ENCODE data around the gene LRIF1.
"Not testable (repeated sequence)": the region's sequence is repeated elsewhere in the genome, so short reads cannot be mapped to it uniquely, and the experiment has no call there.

The LRIF1 gene

GRCh38 chr1:110963691-110964454 is at the start of gene LRIF1:
Gene LRIF1, minus strand, starts transcription at chr1:110963922. Its CDS starts 234 bp downstream, at chr1:110963688.
- Mint-ChIP-seq H3K27ac (peak within 1 kb of the TSS; percentile 89), H3K36me3 (peaks cover 27% of the 10 kb centered on the region), H3K4me1 (ENCODE audit: low read depth) (peaks cover 44% of the 10 kb centered on the region), H3K4me3 (peak within 1 kb of the TSS; percentile 95), H3K9me3 (ENCODE audit: low read depth) (peaks cover 31% of the 10 kb centered on the region), H3K27me3 (peaks cover 9% of the 10 kb centered on the region)

GRCh38 chr1:111008031-111008430 is 44.3 kb upstream of the LRIF1 start:
- peaks cover 28% of the 10 kb centered on the region for H3K36me3 Mint-ChIP-seq
- H3K27me3 Mint-ChIP-seq = peaks cover 32% of the 10 kb centered on the region
- no peaks in the 10 kb centered on the region for H3K4me1 Mint-ChIP-seq (ENCODE audit: low read depth)
- peaks cover 21% of the 10 kb centered on the region for H3K9me3 Mint-ChIP-seq (ENCODE audit: low read depth)
- no peak overlapping the region for H3K27ac Mint-ChIP-seq
- no peak overlapping the region for H3K4me3 Mint-ChIP-seq

GRCh38 chr1:111006556-111006955 is 42.8 kb upstream of the LRIF1 start:
- H3K36me3 Mint-ChIP-seq = peaks cover 24% of the 10 kb centered on the region
- no peak overlapping the region for H3K4me3 Mint-ChIP-seq
- no peaks in the 10 kb centered on the region for H3K4me1 Mint-ChIP-seq (ENCODE audit: low read depth)
- peaks cover 21% of the 10 kb centered on the region for H3K9me3 Mint-ChIP-seq (ENCODE audit: low read depth)
- no peak overlapping the region for H3K27ac Mint-ChIP-seq
- H3K27me3 Mint-ChIP-seq = peaks cover 37% of the 10 kb centered on the region

GRCh38 chr1:110999607-111000006 is 35.9 kb upstream of the LRIF1 start:
- H3K4me3 Mint-ChIP-seq; H3K36me3 Mint-ChIP-seq; H3K4me1 Mint-ChIP-seq (ENCODE audit: low read depth); H3K27ac Mint-ChIP-seq; H3K9me3 Mint-ChIP-seq (ENCODE audit: low read depth): not testable (repeated sequence)
- H3K27me3 Mint-ChIP-seq = peaks cover 25% of the 10 kb centered on the region

GRCh38 chr1:110992329-110992728 is 28.6 kb upstream of the LRIF1 start:
- H3K27ac Mint-ChIP-seq; H3K27me3 Mint-ChIP-seq; H3K4me1 Mint-ChIP-seq (ENCODE audit: low read depth); H3K36me3 Mint-ChIP-seq; H3K9me3 Mint-ChIP-seq (ENCODE audit: low read depth); H3K4me3 Mint-ChIP-seq: not testable (repeated sequence)

- not testable (repeated sequence) for H3K36me3 Mint-ChIP-seq; H3K9me3 Mint-ChIP-seq (ENCODE audit: low read depth); H3K4me3 Mint-ChIP-seq; H3K27ac Mint-ChIP-seq; H3K27me3 Mint-ChIP-seq; H3K4me1 Mint-ChIP-seq (ENCODE audit: low read depth)
Measured at GRCh38 chr1:110991295-110991694, 27.6 kb upstream of the LRIF1 start.

GRCh38 chr1:110990541-110990940 is 26.8 kb upstream of the LRIF1 start:
- peaks cover 4% of the 10 kb centered on the region for H3K27me3 Mint-ChIP-seq
- H3K4me1 Mint-ChIP-seq (ENCODE audit: low read depth) = no peaks in the 10 kb centered on the region

GRCh38 chr1:110986407-110986891 is 22.7 kb upstream of the LRIF1 start:
- Mint-ChIP-seq H3K36me3 (peaks cover 15% of the 10 kb centered on the region), H3K9me3 (ENCODE audit: low read depth) (peaks cover 10% of the 10 kb centered on the region)

More at GRCh38 chr1:110990541-110990940, 26.8 kb upstream of the LRIF1 start:
- Mint-ChIP-seq H3K4me3 (no peak overlapping the region), H3K36me3 (no peaks in the 10 kb centered on the region), H3K9me3 (ENCODE audit: low read depth) (no peaks in the 10 kb centered on the region), H3K27ac (no peak overlapping the region)

GRCh38 chr1:110982320-110982719 is 18.6 kb upstream of the LRIF1 start:
- no peak overlapping the region for H3K27ac Mint-ChIP-seq
- H3K27me3 Mint-ChIP-seq = peaks cover 23% of the 10 kb centered on the region
- peaks cover 14% of the 10 kb centered on the region for H3K9me3 Mint-ChIP-seq (ENCODE audit: low read depth)
- no peak overlapping the region for H3K4me3 Mint-ChIP-seq
- peaks cover 13% of the 10 kb centered on the region for H3K4me1 Mint-ChIP-seq (ENCODE audit: low read depth)
- peaks cover 24% of the 10 kb centered on the region for H3K36me3 Mint-ChIP-seq

More at GRCh38 chr1:110986407-110986891, 22.7 kb upstream of the LRIF1 start:
- H3K27ac Mint-ChIP-seq = no peak overlapping the region
- H3K4me3 Mint-ChIP-seq = no peak overlapping the region
- H3K27me3 Mint-ChIP-seq = peaks cover 2% of the 10 kb centered on the region
- H3K4me1 Mint-ChIP-seq (ENCODE audit: low read depth) = peaks cover 13% of the 10 kb centered on the region

- H3K4me3 Mint-ChIP-seq = no peak overlapping the region
- peaks cover 27% of the 10 kb centered on the region for H3K27me3 Mint-ChIP-seq
- H3K27ac Mint-ChIP-seq = no peak overlapping the region
- peaks cover 13% of the 10 kb centered on the region for H3K4me1 Mint-ChIP-seq (ENCODE audit: low read depth)
- H3K9me3 Mint-ChIP-seq (ENCODE audit: low read depth) = peaks cover 20% of the 10 kb centered on the region
- peaks cover 26% of the 10 kb centered on the region for H3K36me3 Mint-ChIP-seq
Measured at GRCh38 chr1:110979154-110979553, 15.4 kb upstream of the LRIF1 start.

- Mint-ChIP-seq H3K4me1 (ENCODE audit: low read depth) (no peaks in the 10 kb centered on the region), H3K36me3 (peaks cover 26% of the 10 kb centered on the region), H3K9me3 (ENCODE audit: low read depth) (peaks cover 24% of the 10 kb centered on the region), H3K4me3 (no peak overlapping the region), H3K27me3 (peaks cover 38% of the 10 kb centered on the region), H3K27ac (no peak overlapping the region)
Measured at GRCh38 chr1:110976089-110976488, 12.4 kb upstream of the LRIF1 start.

- peaks cover 28% of the 10 kb centered on the region for H3K9me3 Mint-ChIP-seq (ENCODE audit: low read depth)
- H3K36me3 Mint-ChIP-seq = peaks cover 27% of the 10 kb centered on the region
- H3K27ac Mint-ChIP-seq = no peak overlapping the region
- no peaks in the 10 kb centered on the region for H3K4me1 Mint-ChIP-seq (ENCODE audit: low read depth)
- H3K27me3 Mint-ChIP-seq = peaks cover 37% of the 10 kb centered on the region
- H3K4me3 Mint-ChIP-seq = no peak overlapping the region
Measured at GRCh38 chr1:110975265-110975664, 11.5 kb upstream of the LRIF1 start.

GRCh38 chr1:110967256-110967655 is 3.5 kb upstream of the LRIF1 start:
- H3K4me1 Mint-ChIP-seq (ENCODE audit: low read depth) = peaks cover 25% of the 10 kb centered on the region
- no peak overlapping the region for H3K27ac Mint-ChIP-seq
- H3K36me3 Mint-ChIP-seq = peaks cover 31% of the 10 kb centered on the region
- H3K9me3 Mint-ChIP-seq (ENCODE audit: low read depth) = peaks cover 29% of the 10 kb centered on the region
- H3K4me3 Mint-ChIP-seq = no peak overlapping the region
- H3K27me3 Mint-ChIP-seq = peaks cover 34% of the 10 kb centered on the region

- Mint-ChIP-seq H3K4me3 (peak overlapping the region; percentile 95), H3K36me3 (peaks cover 31% of the 10 kb centered on the region), H3K9me3 (ENCODE audit: low read depth) (peaks cover 31% of the 10 kb centered on the region), H3K27ac (peak overlapping the region; percentile 89), H3K4me1 (ENCODE audit: low read depth) (peaks cover 44% of the 10 kb centered on the region), H3K27me3 (peaks cover 13% of the 10 kb centered on the region)
Measured at GRCh38 chr1:110964455-110964903, 757 bp upstream of the LRIF1 start.

- H3K27ac Mint-ChIP-seq = peak overlapping the region; percentile 89
Measured at GRCh38 chr1:110962892-110963690, 631 bp downstream of the LRIF1 start.

More at GRCh38 chr1:110962892-110963690, 631 bp downstream of the LRIF1 start:
- peaks cover 31% of the 10 kb centered on the region for H3K9me3 Mint-ChIP-seq (ENCODE audit: low read depth)
- peak overlapping the region; percentile 95 for H3K4me3 Mint-ChIP-seq
- H3K36me3 Mint-ChIP-seq = peaks cover 27% of the 10 kb centered on the region
- peaks cover 44% of the 10 kb centered on the region for H3K4me1 Mint-ChIP-seq (ENCODE audit: low read depth)
- H3K27me3 Mint-ChIP-seq = peaks cover 2% of the 10 kb centered on the region

Measured in activated naive CD8-positive, alpha-beta T cell (primary cell).